Vagina (tissue), 2 donors: ENCODE results near the gene PFKL. TPM values are rescaled to one million over a fixed set of nuclear protein-coding genes. Genes with fewer than 3 reads are reported as not detected.

Source experiments
- DNase-seq, 2 donors: peaks; one replicate each; pipeline ENCODE4 v3.0.0-alpha.2; 2017; ENCODE audit errors: extremely low spot score in 2 of 2
- H3K27ac ChIP-seq: fragments of 200-600 bp; sonication (generic); one replicate; pipeline ENCODE4 v1.5.1; 2019
- H3K27me3 ChIP-seq: fragments of 200-600 bp; sonication (generic); one replicate; pipeline ENCODE4 v1.5.1; 2019
- H3K36me3 ChIP-seq, 2 donors: fragments of 200-600 bp; sonication (generic); one replicate each; pipeline ENCODE4 v1.5.1; 2017 to 2019
- H3K4me1 ChIP-seq: fragments of 200-600 bp; sonication (generic); one replicate; pipeline ENCODE4 v1.5.1; 2019
- H3K4me3 ChIP-seq, 2 donors: fragments of 200-600 bp; sonication (generic); 1 replicate in 1 of 2; 2 replicates in 1 of 2; pipeline ENCODE4 v1.5.1; 2016 to 2019
- H3K9me3 ChIP-seq: fragments of 200-600 bp; sonication (generic); one replicate; pipeline ENCODE4 v1.5.1; 2019
- POLR2A ChIP-seq, 2 donors: fragments of 450-650 bp; IDR thresholded peaks; one replicate each; pipeline ENCODE4 v1.6.1; 2017; ENCODE audit warnings: antibody characterized with exemption in 2 of 2, mild to moderate bottlenecking in 2 of 2, moderate library complexity in 2 of 2
- POLR2AphosphoS5 ChIP-seq, 2 donors: sonication (generic); formaldehyde crosslinking; IDR thresholded peaks; one replicate each; pipeline ENCODE4 v1.9.0; 2017; ENCODE audit warnings: antibody characterized with exemption in 2 of 2, mild to moderate bottlenecking in 2 of 2, low read depth in 1 of 2; ENCODE audit not compliant: insufficient read depth in 1 of 2
- intact Hi-C: fragments of 100-400 bp; cut with DNase I; formaldehyde crosslinking; loops from one replicate; pipeline ENCODE4 v1.15.1; 2023
- total RNA-seq: library from RNA; depleted of rRNA; stranded (reverse); fragments of >200 nt; gene quantifications from one replicate; pipeline ENCODE4 v1.2.3, GENCODE V29; 2016
- TF ChIP-seq, protein P1 (sequence below), 3 experiments: fragments of 450-650 bp in 2 of 3; fragments of 200-600 bp in 1 of 3; sonication (generic) in 1 of 3; IDR thresholded peaks; one replicate each; pipeline ENCODE4 v1.5.1; 2017 to 2019; ENCODE audit warnings: antibody characterized with exemption in 3 of 3, mild to moderate bottlenecking in 2 of 3, moderate library complexity in 2 of 3

The PFKL gene
- total RNA-seq, 1 donor from 2014 or later, result 79.1 TPM

DNA sequence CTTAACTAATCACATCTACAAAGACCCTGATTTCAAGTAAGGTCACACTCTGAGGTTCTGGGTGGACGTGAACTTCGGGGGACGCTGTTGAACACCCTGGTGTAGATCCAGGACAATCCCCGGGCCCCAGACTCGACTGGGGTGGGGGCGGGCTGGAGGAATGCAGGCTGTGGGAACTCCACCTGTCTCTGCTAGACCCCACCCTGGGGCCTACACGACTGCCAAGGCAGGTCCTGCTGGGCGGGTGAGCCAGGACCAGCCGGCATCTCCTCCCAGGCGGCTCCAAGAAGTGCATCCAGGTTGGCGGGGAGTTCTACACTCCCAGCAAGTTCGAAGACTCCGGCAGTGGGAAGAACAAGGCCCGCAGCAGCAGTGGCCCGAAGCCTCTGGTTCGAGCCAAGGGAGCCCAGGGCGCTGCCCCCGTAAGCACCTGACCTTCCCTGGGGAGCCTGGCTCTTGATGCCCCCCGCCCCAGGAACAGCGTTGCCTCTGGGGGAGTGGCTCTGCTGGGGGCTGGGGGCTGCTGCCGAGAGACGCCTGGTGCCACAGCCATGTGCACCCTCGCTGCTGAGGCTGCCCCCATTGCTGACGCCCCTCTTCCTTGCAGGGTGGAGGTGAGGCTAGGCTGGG is 10.4 kb upstream of the PFKL start:
- TF ChIP-seq POLR2A (IDR thresholded peaks at IDR 0.05), result no peak
- TF ChIP-seq POLR2AphosphoS5 (IDR thresholded peaks at IDR 0.05; ENCODE audit: insufficient read depth in 1 of 2, low read depth in 1 of 2), result no peak
- TF ChIP-seq, protein P1, sequence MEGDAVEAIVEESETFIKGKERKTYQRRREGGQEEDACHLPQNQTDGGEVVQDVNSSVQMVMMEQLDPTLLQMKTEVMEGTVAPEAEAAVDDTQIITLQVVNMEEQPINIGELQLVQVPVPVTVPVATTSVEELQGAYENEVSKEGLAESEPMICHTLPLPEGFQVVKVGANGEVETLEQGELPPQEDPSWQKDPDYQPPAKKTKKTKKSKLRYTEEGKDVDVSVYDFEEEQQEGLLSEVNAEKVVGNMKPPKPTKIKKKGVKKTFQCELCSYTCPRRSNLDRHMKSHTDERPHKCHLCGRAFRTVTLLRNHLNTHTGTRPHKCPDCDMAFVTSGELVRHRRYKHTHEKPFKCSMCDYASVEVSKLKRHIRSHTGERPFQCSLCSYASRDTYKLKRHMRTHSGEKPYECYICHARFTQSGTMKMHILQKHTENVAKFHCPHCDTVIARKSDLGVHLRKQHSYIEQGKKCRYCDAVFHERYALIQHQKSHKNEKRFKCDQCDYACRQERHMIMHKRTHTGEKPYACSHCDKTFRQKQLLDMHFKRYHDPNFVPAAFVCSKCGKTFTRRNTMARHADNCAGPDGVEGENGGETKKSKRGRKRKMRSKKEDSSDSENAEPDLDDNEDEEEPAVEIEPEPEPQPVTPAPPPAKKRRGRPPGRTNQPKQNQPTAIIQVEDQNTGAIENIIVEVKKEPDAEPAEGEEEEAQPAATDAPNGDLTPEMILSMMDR (IDR thresholded peaks at IDR 0.05), result no peak
- no peak overlapping the region for H3K4me3 ChIP-seq
- no peaks in the 10 kb centered on the region for H3K9me3 ChIP-seq
- H3K27ac ChIP-seq, result no peak overlapping the region
- peaks cover 13% of the 10 kb centered on the region for H3K4me1 ChIP-seq
- DNase-seq, result no peak
- no peaks in the 10 kb centered on the region for H3K36me3 ChIP-seq
- H3K27me3 ChIP-seq, result no peaks in the 10 kb centered on the region
- intact Hi-C loops, result no loop called here

DNA sequence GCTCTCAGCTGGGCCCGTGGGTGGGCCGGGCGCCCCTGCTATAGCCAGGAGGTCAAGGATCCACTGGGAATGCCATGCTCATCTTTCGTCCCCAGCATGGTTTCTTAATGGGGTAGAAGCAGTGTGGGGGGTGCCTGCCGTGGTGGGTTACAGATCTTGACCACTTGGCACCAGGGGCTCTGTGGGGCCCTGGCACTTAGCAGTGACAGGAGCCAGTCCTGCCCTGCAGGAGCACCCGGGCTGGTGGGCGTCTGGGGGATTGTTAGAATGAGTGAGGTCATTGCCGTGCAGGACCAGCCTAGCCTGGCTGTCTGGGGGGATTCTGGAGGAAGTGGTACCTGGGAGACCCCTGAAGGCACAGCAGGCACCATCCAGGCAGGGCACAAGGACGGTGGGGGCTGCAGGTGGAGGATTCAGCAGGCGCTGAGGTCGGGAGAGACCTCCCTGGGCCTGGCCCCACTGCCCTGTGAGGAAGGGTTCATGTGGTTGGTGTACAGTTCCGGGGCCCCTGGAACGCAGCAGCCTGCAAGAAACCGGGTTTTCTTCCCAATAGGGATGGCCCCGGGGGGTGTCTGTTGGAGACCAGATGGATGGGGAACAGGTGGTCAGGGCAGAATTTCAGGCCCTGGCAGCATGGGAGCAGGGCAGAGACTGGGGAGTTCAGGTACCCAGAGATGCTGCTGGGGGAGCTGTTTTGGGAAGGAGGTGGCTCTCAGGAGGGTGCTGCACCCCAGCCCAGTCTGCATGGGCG is 9.4 kb upstream of the PFKL start:
- no peaks in the 10 kb centered on the region for H3K9me3 ChIP-seq
- H3K36me3 ChIP-seq, result no peaks in the 10 kb centered on the region
- H3K27ac ChIP-seq, result no peak overlapping the region
- TF ChIP-seq POLR2A (IDR thresholded peaks at IDR 0.05) (no peak), POLR2AphosphoS5 (IDR thresholded peaks at IDR 0.05; ENCODE audit: insufficient read depth in 1 of 2, low read depth in 1 of 2) (no peak)
- no peak overlapping the region for H3K4me3 ChIP-seq
- no peak for DNase-seq
- H3K4me1 ChIP-seq, result peaks cover 20% of the 10 kb centered on the region
- H3K27me3 ChIP-seq, result no peaks in the 10 kb centered on the region
- intact Hi-C loops, result no loop called here

DNA sequence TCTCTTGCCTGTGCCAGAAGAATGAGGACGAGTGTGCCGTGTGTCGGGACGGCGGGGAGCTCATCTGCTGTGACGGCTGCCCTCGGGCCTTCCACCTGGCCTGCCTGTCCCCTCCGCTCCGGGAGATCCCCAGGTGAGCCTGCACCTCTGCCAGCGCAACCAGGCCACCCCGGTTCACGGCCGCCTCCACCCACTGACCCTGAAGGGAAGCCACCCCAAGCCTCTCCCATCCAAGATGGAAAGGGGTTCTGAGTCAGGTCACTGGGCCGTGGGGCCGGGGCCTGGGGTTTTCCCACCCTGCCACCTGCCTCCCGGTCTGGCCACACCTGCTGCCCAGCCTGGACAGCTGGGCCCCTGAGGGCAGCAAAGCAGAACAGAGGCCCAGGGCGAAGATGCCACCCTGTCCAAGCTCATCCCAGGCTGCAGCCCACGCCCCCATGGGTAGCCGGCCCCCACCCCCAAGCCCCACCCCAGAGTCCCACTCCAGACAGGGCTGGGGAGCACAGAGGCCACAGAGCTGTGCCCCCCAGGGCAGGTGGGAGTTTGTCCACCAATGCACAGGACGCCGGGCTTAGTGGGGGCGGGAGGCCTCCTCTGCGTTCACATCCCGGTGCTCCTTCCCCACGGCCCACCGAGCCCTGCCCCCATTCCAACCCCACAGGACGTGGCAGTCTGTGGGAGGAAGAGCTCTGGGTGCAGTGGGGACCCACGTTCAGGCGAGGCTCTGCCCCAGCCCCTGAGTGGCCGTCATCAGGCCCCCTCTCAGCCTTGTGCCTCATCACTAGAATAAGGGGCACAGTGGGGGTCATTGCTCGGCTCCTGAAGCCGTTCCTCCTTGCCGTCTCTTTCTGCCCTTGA is 8.5 kb upstream of the PFKL start:
- intact Hi-C loops, result no loop called here
- no peaks in the 10 kb centered on the region for H3K27me3 ChIP-seq

DNA sequence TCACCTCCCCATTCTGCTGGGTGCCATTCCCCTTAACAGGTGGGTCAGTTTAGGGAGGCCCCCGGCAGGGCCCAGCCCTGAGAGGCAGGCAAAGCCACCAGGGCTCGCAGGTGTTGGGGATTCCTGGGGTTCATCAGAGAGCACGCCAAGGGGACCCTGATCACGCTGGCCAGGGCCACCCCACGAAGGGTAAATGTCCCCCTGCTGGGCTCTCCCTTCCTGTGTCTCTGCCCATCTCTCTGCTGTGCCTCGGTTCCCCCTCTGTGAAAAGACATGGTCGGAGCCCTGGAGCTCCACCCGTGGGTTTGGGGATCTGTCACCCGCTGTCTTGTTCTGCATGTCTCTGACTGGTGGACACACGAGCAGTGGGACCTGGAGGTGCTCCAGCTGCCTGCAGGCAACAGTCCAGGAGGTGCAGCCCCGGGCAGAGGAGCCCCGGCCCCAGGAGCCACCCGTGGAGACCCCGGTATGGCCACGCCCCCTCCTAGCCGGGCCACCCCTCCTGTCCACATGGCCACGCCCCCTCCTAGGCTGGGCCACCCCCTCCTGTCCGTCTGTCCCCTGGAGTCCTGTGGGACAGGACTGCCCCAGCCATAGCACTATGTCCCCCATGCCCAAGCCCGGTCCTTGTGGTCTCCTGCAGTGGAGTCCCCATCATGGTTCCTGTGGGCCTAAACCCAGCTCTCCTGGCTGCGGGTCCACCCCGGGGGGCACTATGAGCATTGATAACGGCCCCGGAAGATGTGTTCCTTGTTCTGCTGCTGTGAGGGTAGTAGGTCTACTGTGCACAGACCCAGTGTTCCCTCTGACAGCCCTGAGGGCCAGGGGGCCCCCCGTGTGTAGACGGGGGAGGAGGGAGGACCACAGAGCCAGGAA is 7.7 kb upstream of the PFKL start:
- H3K36me3 ChIP-seq, result no peaks in the 10 kb centered on the region
- intact Hi-C loops, result no loop called here
- no peak for DNase-seq
- H3K4me1 ChIP-seq, result peaks cover 24% of the 10 kb centered on the region
- no peaks in the 10 kb centered on the region for H3K27me3 ChIP-seq
- H3K9me3 ChIP-seq, result no peaks in the 10 kb centered on the region
- no peak overlapping the region for H3K27ac ChIP-seq
- TF ChIP-seq POLR2AphosphoS5 (IDR thresholded peaks at IDR 0.05; ENCODE audit: insufficient read depth in 1 of 2, low read depth in 1 of 2) (no peak), POLR2A (IDR thresholded peaks at IDR 0.05) (no peak)
- TF ChIP-seq, protein P1 (IDR thresholded peaks at IDR 0.05), result no peak
- no peak overlapping the region for H3K4me3 ChIP-seq

More for the DNA sequence above, 8.5 kb upstream of the PFKL start:
- H3K36me3 ChIP-seq, result no peaks in the 10 kb centered on the region
- TF ChIP-seq POLR2A (IDR thresholded peaks at IDR 0.05), result no peak
- TF ChIP-seq, protein P1 (IDR thresholded peaks at IDR 0.05), result no peak
- no peak for TF ChIP-seq POLR2AphosphoS5 (IDR thresholded peaks at IDR 0.05; ENCODE audit: insufficient read depth in 1 of 2, low read depth in 1 of 2)
- H3K27ac ChIP-seq, result no peak overlapping the region
- DNase-seq, result no peak
- peaks cover 23% of the 10 kb centered on the region for H3K4me1 ChIP-seq
- no peaks in the 10 kb centered on the region for H3K9me3 ChIP-seq
- H3K4me3 ChIP-seq, result no peak overlapping the region

DNA sequence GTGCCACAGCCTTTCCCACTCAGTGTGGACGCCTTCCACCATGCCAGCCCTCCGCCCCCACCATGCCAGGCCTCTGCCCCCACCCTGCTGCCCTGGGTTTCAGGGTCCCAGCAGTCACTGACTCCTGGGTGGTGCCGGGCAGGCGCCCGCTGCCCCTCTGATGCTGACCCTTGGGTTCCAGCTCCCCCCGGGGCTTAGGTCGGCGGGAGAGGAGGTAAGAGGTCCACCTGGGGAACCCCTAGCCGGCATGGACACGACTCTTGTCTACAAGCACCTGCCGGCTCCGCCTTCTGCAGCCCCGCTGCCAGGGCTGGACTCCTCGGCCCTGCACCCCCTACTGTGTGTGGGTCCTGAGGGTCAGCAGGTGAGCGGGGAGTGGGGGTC is 7.0 kb upstream of the PFKL start:
- TF ChIP-seq POLR2A (IDR thresholded peaks at IDR 0.05) (no peak), POLR2AphosphoS5 (IDR thresholded peaks at IDR 0.05; ENCODE audit: insufficient read depth in 1 of 2, low read depth in 1 of 2) (no peak)
- Histone ChIP-seq H3K9me3 (no peaks in the 10 kb centered on the region), H3K4me1 (peaks cover 30% of the 10 kb centered on the region), H3K4me3 (no peak overlapping the region), H3K36me3 (no peaks in the 10 kb centered on the region), H3K27me3 (no peaks in the 10 kb centered on the region), H3K27ac (no peak overlapping the region)
- no peak for DNase-seq
- intact Hi-C loops, result no loop called here
